HCT116 (cell line): ENCODE data around the gene FAM118B.

Source experiments
- CBX3 ChIP-seq: IDR thresholded peaks from 2 replicates; pipeline ENCODE4 v1.6.1; 2012; ENCODE audit warnings: low read depth
- EGR1 ChIP-seq: IDR thresholded peaks from 2 replicates; pipeline ENCODE4 v1.6.1; 2012; ENCODE audit warnings: low read depth
- EZH2 ChIP-seq: fragments of 200-600 bp; sonication (generic); IDR thresholded peaks from 2 replicates; pipeline ENCODE4 v1.6.1; 2017; ENCODE audit warnings: antibody characterized with exemption, mixed run types
- POLR2A ChIP-seq: IDR thresholded peaks from 2 replicates; pipeline ENCODE4 v1.7.0; 2011; ENCODE audit warnings: borderline replicate concordance; ENCODE audit not compliant: insufficient read depth, insufficient read length; ENCODE audit errors: extremely low read depth
- RAD21 ChIP-seq: IDR thresholded peaks from 2 replicates; pipeline ENCODE4 v1.6.1; 2012; ENCODE audit warnings: low read depth, mild to moderate bottlenecking
- SIN3A ChIP-seq: IDR thresholded peaks from 2 replicates; pipeline ENCODE4 v1.6.1; 2012; ENCODE audit warnings: low read depth
- SP1 ChIP-seq: IDR thresholded peaks from 2 replicates; pipeline ENCODE4 v1.6.1; 2012; ENCODE audit warnings: low read depth
- TCF7L2 ChIP-seq: IDR thresholded peaks from 2 replicates; pipeline ENCODE4 v1.7.0; 2011; ENCODE audit warnings: borderline replicate concordance, inconsistent platforms; ENCODE audit not compliant: insufficient read depth, insufficient read length; ENCODE audit errors: extremely low read depth
- YY1 ChIP-seq: IDR thresholded peaks from 2 replicates; pipeline ENCODE4 v1.6.1; 2011; ENCODE audit warnings: low read length, low read depth, moderate library complexity, mild to moderate bottlenecking; ENCODE audit not compliant: insufficient replicate concordance; ENCODE audit errors: extremely low read depth
- ZNF274 ChIP-seq: fragments of 200-500 bp; sonication (Bioruptor generic); IDR thresholded peaks from 2 replicates; pipeline ENCODE4 v1.6.1; 2014; ENCODE audit warnings: mild to moderate bottlenecking, low read depth, low read length, inconsistent platforms
- TF ChIP-seq, protein P1 (sequence below): IDR thresholded peaks from 2 replicates; pipeline ENCODE4 v1.6.1; 2012; ENCODE audit warnings: low read depth
- TF ChIP-seq, protein P2 (sequence below), 3 experiments: fragments of 200-600 bp in 1 of 3; sonication (generic) in 1 of 3; IDR thresholded peaks in 2 of 3; conservative IDR thresholded peaks in 1 of 3; 2 replicates each; pipeline ENCODE4 v1.5.1; 2012 to 2017; ENCODE audit warnings: low read depth in 2 of 3, low read length in 2 of 3, antibody characterized with exemption in 1 of 3, borderline replicate concordance in 1 of 3, control low read depth in 1 of 3, mild to moderate bottlenecking in 1 of 3, mixed read lengths in 1 of 3, mixed run types in 1 of 3, moderate library complexity in 1 of 3; ENCODE audit not compliant: insufficient read depth in 1 of 3

DNA sequence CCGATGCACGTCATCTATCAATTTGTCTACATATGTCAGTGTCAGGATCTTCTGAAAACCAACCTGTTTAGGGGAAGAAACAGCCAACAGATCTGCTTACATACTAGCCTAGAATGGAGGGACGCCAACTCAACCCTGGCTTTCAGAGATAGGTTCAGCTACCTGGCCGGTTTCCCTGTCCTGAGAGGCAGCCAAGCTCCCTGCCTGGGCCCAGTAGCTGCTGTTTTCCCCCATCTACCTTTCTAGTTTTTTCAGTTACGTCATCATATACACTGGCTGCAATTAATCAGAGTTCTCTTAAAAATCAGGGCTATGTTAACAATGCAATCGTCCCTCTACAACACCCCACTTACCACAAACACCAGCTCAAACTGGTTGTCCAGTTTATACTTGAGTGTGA, 56.1 kb downstream of the FAM118B start:
- no peak for TF ChIP-seq RAD21
- TF ChIP-seq, protein P1, sequence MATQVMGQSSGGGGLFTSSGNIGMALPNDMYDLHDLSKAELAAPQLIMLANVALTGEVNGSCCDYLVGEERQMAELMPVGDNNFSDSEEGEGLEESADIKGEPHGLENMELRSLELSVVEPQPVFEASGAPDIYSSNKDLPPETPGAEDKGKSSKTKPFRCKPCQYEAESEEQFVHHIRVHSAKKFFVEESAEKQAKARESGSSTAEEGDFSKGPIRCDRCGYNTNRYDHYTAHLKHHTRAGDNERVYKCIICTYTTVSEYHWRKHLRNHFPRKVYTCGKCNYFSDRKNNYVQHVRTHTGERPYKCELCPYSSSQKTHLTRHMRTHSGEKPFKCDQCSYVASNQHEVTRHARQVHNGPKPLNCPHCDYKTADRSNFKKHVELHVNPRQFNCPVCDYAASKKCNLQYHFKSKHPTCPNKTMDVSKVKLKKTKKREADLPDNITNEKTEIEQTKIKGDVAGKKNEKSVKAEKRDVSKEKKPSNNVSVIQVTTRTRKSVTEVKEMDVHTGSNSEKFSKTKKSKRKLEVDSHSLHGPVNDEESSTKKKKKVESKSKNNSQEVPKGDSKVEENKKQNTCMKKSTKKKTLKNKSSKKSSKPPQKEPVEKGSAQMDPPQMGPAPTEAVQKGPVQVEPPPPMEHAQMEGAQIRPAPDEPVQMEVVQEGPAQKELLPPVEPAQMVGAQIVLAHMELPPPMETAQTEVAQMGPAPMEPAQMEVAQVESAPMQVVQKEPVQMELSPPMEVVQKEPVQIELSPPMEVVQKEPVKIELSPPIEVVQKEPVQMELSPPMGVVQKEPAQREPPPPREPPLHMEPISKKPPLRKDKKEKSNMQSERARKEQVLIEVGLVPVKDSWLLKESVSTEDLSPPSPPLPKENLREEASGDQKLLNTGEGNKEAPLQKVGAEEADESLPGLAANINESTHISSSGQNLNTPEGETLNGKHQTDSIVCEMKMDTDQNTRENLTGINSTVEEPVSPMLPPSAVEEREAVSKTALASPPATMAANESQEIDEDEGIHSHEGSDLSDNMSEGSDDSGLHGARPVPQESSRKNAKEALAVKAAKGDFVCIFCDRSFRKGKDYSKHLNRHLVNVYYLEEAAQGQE, result no peak
- no peak for TF ChIP-seq POLR2A
- TF ChIP-seq, protein P2, sequence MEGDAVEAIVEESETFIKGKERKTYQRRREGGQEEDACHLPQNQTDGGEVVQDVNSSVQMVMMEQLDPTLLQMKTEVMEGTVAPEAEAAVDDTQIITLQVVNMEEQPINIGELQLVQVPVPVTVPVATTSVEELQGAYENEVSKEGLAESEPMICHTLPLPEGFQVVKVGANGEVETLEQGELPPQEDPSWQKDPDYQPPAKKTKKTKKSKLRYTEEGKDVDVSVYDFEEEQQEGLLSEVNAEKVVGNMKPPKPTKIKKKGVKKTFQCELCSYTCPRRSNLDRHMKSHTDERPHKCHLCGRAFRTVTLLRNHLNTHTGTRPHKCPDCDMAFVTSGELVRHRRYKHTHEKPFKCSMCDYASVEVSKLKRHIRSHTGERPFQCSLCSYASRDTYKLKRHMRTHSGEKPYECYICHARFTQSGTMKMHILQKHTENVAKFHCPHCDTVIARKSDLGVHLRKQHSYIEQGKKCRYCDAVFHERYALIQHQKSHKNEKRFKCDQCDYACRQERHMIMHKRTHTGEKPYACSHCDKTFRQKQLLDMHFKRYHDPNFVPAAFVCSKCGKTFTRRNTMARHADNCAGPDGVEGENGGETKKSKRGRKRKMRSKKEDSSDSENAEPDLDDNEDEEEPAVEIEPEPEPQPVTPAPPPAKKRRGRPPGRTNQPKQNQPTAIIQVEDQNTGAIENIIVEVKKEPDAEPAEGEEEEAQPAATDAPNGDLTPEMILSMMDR (IDR thresholded peaks at IDR 0.05 in 2 of 3, conservative IDR thresholded peaks at IDR 0.05 in 1 of 3; ENCODE audit: borderline replicate concordance in 1 of 3, insufficient read depth in 1 of 3, low read depth in 2 of 3, low read length in 2 of 3), result no peak
- TF ChIP-seq EGR1, result no peak
- no peak for TF ChIP-seq TCF7L2
- no peak for TF ChIP-seq EZH2
- no peak for TF ChIP-seq YY1
- no peak for TF ChIP-seq CBX3
- TF ChIP-seq ZNF274, result no peak
- no peak for TF ChIP-seq SP1
- no peak for TF ChIP-seq SIN3A
